ENCODE data around the gene MAP2K5.

- no peak for TF ChIP-seq POLR2A (IDR thresholded peaks at IDR 0.05; ENCODE audit: low read length)
- no peak for TF ChIP-seq GATA1 (IDR thresholded peaks at IDR 0.05; ENCODE audit: low read depth, low read length)
Measured at GRCh38 chr15:67593562-67593961, 51.1 kb downstream of the MAP2K5 start.
